ENCODE measurements around the gene LRRC8C.

LRRC8C gene

GRCh38 chr1:89715677-89716076, 82.8 kb downstream of the LRRC8C start:
- H3K27ac ChIP-seq: no peak overlapping the region
- TF ChIP-seq, protein P1, sequence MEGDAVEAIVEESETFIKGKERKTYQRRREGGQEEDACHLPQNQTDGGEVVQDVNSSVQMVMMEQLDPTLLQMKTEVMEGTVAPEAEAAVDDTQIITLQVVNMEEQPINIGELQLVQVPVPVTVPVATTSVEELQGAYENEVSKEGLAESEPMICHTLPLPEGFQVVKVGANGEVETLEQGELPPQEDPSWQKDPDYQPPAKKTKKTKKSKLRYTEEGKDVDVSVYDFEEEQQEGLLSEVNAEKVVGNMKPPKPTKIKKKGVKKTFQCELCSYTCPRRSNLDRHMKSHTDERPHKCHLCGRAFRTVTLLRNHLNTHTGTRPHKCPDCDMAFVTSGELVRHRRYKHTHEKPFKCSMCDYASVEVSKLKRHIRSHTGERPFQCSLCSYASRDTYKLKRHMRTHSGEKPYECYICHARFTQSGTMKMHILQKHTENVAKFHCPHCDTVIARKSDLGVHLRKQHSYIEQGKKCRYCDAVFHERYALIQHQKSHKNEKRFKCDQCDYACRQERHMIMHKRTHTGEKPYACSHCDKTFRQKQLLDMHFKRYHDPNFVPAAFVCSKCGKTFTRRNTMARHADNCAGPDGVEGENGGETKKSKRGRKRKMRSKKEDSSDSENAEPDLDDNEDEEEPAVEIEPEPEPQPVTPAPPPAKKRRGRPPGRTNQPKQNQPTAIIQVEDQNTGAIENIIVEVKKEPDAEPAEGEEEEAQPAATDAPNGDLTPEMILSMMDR (IDR thresholded peaks at IDR 0.05): no peak
- TF ChIP-seq ZFX (IDR thresholded peaks at IDR 0.05; ENCODE audit: borderline replicate concordance): no peak

DNA sequence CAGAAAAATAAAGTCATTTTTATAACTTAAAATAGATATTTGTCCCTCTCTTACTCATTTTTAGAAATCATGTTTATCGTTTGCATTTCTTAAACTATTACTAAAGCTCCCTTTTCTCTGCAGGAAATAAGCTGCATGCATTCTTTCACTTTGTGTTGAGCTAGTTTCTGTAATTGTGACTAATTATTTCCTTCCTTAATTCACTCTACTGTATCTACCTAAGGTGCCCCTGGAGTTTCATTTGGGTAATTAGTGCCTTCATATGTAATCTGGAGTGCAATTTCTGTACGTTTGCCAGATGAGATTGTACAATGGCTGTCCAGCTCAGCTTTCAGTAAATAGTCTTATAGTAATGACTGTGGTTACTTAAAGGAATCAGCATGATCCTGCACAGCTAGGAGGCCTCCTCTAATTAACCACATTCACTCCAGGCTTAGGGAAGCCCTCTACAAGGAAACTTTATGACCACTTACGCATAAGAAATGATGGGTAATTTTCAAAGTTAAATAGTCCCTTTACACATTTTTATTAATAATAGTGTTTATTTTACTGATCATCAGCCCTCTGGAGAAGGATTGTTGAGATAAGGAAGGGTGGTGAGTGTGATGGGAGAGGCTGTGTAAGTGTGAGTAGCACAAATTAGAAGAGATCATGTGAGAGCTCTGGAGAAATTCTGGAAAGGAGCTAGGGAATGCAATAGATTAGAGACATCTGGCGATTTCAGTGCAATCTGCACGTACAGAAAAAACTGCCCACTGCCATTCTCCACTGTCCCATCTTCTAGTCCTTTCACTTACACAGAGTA, 86.8 kb downstream of the LRRC8C start:
- no peak overlapping the region for H3K27ac ChIP-seq
- TF ChIP-seq, protein P1 (IDR thresholded peaks at IDR 0.05): no peak
- no peak for TF ChIP-seq ZFX (IDR thresholded peaks at IDR 0.05; ENCODE audit: borderline replicate concordance)

- H3K27ac ChIP-seq: no peak overlapping the region
- no peak for TF ChIP-seq ZFX (IDR thresholded peaks at IDR 0.05; ENCODE audit: borderline replicate concordance)
- TF ChIP-seq, protein P1 (IDR thresholded peaks at IDR 0.05): no peak
Observed at GRCh38 chr1:89720839-89721238, 87.9 kb downstream of the LRRC8C start.

- no peak overlapping the region for H3K27ac ChIP-seq
- TF ChIP-seq ZFX (IDR thresholded peaks at IDR 0.05; ENCODE audit: borderline replicate concordance): no peak
- TF ChIP-seq, protein P1 (IDR thresholded peaks at IDR 0.05): no peak
Observed at GRCh38 chr1:89721351-89721750, 88.4 kb downstream of the LRRC8C start.

DNA sequence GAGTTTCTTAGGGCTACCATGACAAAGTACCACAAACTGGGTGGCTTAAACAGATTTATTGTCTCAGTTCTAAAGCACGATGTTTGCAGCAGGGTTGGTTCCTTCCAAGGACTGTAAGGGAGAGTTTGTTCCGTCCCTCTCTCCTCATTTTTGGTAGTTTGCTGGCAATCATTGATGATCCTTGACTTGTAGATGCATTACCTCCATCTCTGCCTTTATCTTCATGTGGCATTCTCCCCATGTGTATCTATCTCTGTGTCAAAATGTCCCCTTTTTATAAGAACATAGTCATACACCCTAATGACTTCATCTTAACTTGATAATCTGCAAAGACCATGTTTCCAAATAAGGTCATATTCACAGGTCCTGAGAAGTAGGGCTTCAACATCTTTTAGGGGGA, 90.2 kb downstream of the LRRC8C start:
- TF ChIP-seq, protein P1 (IDR thresholded peaks at IDR 0.05): no peak
- no peak for TF ChIP-seq ZFX (IDR thresholded peaks at IDR 0.05; ENCODE audit: borderline replicate concordance)
- H3K27ac ChIP-seq: no peak overlapping the region

GRCh38 chr1:89723863-89724262, 90.9 kb downstream of the LRRC8C start:
- no peak for TF ChIP-seq ZFX (IDR thresholded peaks at IDR 0.05; ENCODE audit: borderline replicate concordance)
- TF ChIP-seq, protein P1 (IDR thresholded peaks at IDR 0.05): no peak
- H3K27ac ChIP-seq: no peak overlapping the region

DNA sequence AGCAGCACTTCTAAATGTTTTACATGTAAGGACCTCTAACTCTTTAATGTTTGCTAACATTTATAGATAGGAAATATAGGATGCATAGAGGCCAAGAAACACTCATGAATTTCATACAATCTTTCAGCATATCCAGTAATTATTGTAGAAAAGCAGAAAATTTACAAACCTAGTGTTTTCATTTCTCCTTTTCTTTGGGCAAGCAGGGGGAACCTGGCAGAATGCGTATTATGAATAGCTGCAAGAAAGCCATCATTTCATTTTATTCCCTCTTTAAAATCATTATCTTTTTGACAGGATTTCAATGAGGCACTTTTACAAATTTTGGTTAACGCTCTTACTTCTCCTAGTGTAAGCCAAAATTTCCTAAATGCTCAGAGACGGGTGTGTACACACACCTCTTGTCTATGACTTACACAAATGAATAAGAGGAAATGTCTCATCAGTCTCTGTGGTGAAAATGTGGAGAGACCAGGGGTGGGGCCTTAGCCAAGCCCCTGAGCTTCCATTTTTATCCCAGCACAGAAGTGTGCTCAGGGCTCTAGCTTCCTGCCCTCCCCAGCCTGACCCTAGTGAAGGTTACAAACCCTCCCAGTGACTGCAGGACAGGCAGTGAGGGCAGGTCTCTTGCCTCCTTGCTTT, 91.6 kb downstream of the LRRC8C start:
- H3K27ac ChIP-seq: no peak overlapping the region

More for the DNA sequence above, 91.6 kb downstream of the LRRC8C start:
- TF ChIP-seq ZFX (IDR thresholded peaks at IDR 0.05; ENCODE audit: borderline replicate concordance): no peak
- TF ChIP-seq, protein P1 (IDR thresholded peaks at IDR 0.05): no peak
